H1 (cell line): ENCODE data around the gene TDRD6.

ENCODE experiments used
- CEBPB ChIP-seq: IDR thresholded peaks from 2 replicates; pipeline ENCODE4 v1.6.1; 2012; ENCODE audit warnings: low read depth, low read length
- CHD7 ChIP-seq: fragments of 300-600 bp; sonication (generic); IDR thresholded peaks from 2 replicates; pipeline ENCODE4 v1.7.1; 2012; ENCODE audit warnings: low read length, moderate library complexity, mild to moderate bottlenecking, inconsistent platforms; ENCODE audit not compliant: insufficient replicate concordance
- CTCF ChIP-seq, 3 experiments: IDR thresholded peaks; 1 replicate in 2 of 3; 2 replicates in 1 of 3; pipeline versions ENCODE4 v1.5.1 to v1.6.1; 2011; ENCODE audit warnings: low read length in 3 of 3, mild to moderate bottlenecking in 3 of 3, inconsistent platforms in 2 of 3, low read depth in 1 of 3, moderate library complexity in 1 of 3; ENCODE audit not compliant: insufficient read depth in 1 of 3; ENCODE audit errors: control extremely low read depth in 1 of 3
- EGR1 ChIP-seq: IDR thresholded peaks from 2 replicates; pipeline ENCODE4 v1.6.1; 2011; ENCODE audit warnings: low read depth, low read length, borderline replicate concordance
- RNF2 ChIP-seq: fragments of 200-900, 300-1000 bp; sonication (generic); IDR thresholded peaks from 2 replicates; pipeline ENCODE4 v1.7.1; 2016; ENCODE audit warnings: borderline replicate concordance, low read depth, mild to moderate bottlenecking, antibody characterized with exemption, low read length; ENCODE audit not compliant: poor library complexity, severe bottlenecking; ENCODE audit errors: missing control alignments
- TAF1 ChIP-seq: IDR thresholded peaks from 2 replicates; pipeline ENCODE4 v1.6.1; 2011; ENCODE audit warnings: mild to moderate bottlenecking, low read depth, low read length
- TEAD4 ChIP-seq: IDR thresholded peaks from 2 replicates; pipeline ENCODE4 v1.6.1; 2012; ENCODE audit warnings: low read depth, low read length, inconsistent platforms, mixed read lengths
- YY1 ChIP-seq: IDR thresholded peaks from 2 replicates; pipeline ENCODE4 v1.6.1; 2011; ENCODE audit warnings: low read depth, mild to moderate bottlenecking, low read length

- TF ChIP-seq CTCF (IDR thresholded peaks at IDR 0.05; ENCODE audit: control extremely low read depth in 1 of 3, insufficient read depth in 1 of 3, low read depth in 1 of 3, low read length in 3 of 3) (no peak), CHD7 (no peak), EGR1 (no peak), TAF1 (no peak), YY1 (no peak), RNF2 (no peak), TEAD4 (no peak), CEBPB (no peak)
Measured at GRCh38 chr6:46648869-46649492, 38.7 kb upstream of the TDRD6 start.
